Neuron (in vitro differentiated cells): ENCODE data around the gene LRPAP1.

Experiments used
- H2AFZ ChIP-seq: one replicate; pipeline ENCODE4 v1.6.1; 2013; ENCODE audit warnings: low read depth, mild to moderate bottlenecking, inconsistent platforms, low read length, moderate library complexity
- H3K27me3 ChIP-seq: one replicate; pipeline ENCODE4 v1.6.1; 2013; ENCODE audit warnings: low read length; ENCODE audit not compliant: insufficient read depth
- H3K36me3 ChIP-seq: one replicate; pipeline ENCODE4 v1.6.1; 2013; ENCODE audit warnings: low read length; ENCODE audit not compliant: insufficient read depth
- H3K4me1 ChIP-seq: one replicate; pipeline ENCODE4 v1.6.1; 2013; ENCODE audit warnings: low read length; ENCODE audit not compliant: insufficient read depth
- H3K4me3 ChIP-seq: 2 replicates; pipeline ENCODE4 v1.5.1; 2013; ENCODE audit warnings: mild to moderate bottlenecking, low read length, moderate library complexity
- H3K9me3 ChIP-seq: one replicate; pipeline ENCODE4 v1.6.1; 2013; ENCODE audit warnings: low read length

Gene LRPAP1

GRCh38 chr4:3476936-3477749 is 55.1 kb downstream of the LRPAP1 start:
- Histone ChIP-seq H3K27me3 (no peaks in the 10 kb centered on the region), H3K4me3 (no peak overlapping the region), H3K4me1 (peaks cover 29% of the 10 kb centered on the region), H3K9me3 (no peaks in the 10 kb centered on the region), H2AFZ (no peak overlapping the region), H3K36me3 (no peaks in the 10 kb centered on the region)

GRCh38 chr4:3476341-3476747 is 55.9 kb downstream of the LRPAP1 start:
- no peaks in the 10 kb centered on the region for H3K9me3 ChIP-seq
- H3K4me1 ChIP-seq: peaks cover 23% of the 10 kb centered on the region
- H2AFZ ChIP-seq: no peak overlapping the region
- H3K4me3 ChIP-seq: no peak overlapping the region
- H3K27me3 ChIP-seq: no peaks in the 10 kb centered on the region
- H3K36me3 ChIP-seq: no peaks in the 10 kb centered on the region

- peaks cover 2% of the 10 kb centered on the region for H3K27me3 ChIP-seq
- H3K36me3 ChIP-seq: no peaks in the 10 kb centered on the region
- H2AFZ ChIP-seq: no peak overlapping the region
- no peak overlapping the region for H3K4me3 ChIP-seq
- H3K4me1 ChIP-seq: peaks cover 17% of the 10 kb centered on the region
- peaks cover 2% of the 10 kb centered on the region for H3K9me3 ChIP-seq
Observed at GRCh38 chr4:3475713-3476260, 56.4 kb downstream of the LRPAP1 start.

- Histone ChIP-seq H3K36me3 (no peaks in the 10 kb centered on the region), H3K4me3 (no peak overlapping the region), H3K9me3 (peaks cover 2% of the 10 kb centered on the region), H3K27me3 (peaks cover 4% of the 10 kb centered on the region), H3K4me1 (peaks cover 18% of the 10 kb centered on the region), H2AFZ (no peak overlapping the region)
Observed at GRCh38 chr4:3475041-3475712, 57.0 kb downstream of the LRPAP1 start.

- no peak overlapping the region for H3K4me3 ChIP-seq
- peaks cover 2% of the 10 kb centered on the region for H3K9me3 ChIP-seq
- peaks cover 4% of the 10 kb centered on the region for H3K27me3 ChIP-seq
- no peaks in the 10 kb centered on the region for H3K36me3 ChIP-seq
- H3K4me1 ChIP-seq: peaks cover 25% of the 10 kb centered on the region
- H2AFZ ChIP-seq: no peak overlapping the region
Observed at GRCh38 chr4:3473996-3474765, 58.0 kb downstream of the LRPAP1 start.

- Histone ChIP-seq H3K4me3 (no peak overlapping the region), H3K36me3 (no peaks in the 10 kb centered on the region), H2AFZ (no peak overlapping the region), H3K4me1 (peaks cover 21% of the 10 kb centered on the region), H3K9me3 (peaks cover 2% of the 10 kb centered on the region), H3K27me3 (peaks cover 4% of the 10 kb centered on the region)
Observed at GRCh38 chr4:3473181-3473950, 58.9 kb downstream of the LRPAP1 start.

- Histone ChIP-seq H3K4me3 (no peak overlapping the region), H3K4me1 (peaks cover 14% of the 10 kb centered on the region), H2AFZ (no peak overlapping the region), H3K36me3 (no peaks in the 10 kb centered on the region), H3K9me3 (peaks cover 2% of the 10 kb centered on the region), H3K27me3 (peaks cover 4% of the 10 kb centered on the region)
Observed at GRCh38 chr4:3472411-3473141, 59.6 kb downstream of the LRPAP1 start.

GRCh38 chr4:3471886-3472285 is 60.3 kb downstream of the LRPAP1 start:
- Histone ChIP-seq H2AFZ (no peak overlapping the region), H3K27me3 (peaks cover 4% of the 10 kb centered on the region), H3K9me3 (peaks cover 2% of the 10 kb centered on the region), H3K36me3 (no peaks in the 10 kb centered on the region), H3K4me3 (no peak overlapping the region), H3K4me1 (peaks cover 10% of the 10 kb centered on the region)

- H2AFZ ChIP-seq: no peak overlapping the region
- H3K36me3 ChIP-seq: no peaks in the 10 kb centered on the region
- H3K4me1 ChIP-seq: peaks cover 10% of the 10 kb centered on the region
- H3K9me3 ChIP-seq: peaks cover 2% of the 10 kb centered on the region
- H3K4me3 ChIP-seq: no peak overlapping the region
- H3K27me3 ChIP-seq: peaks cover 4% of the 10 kb centered on the region
Observed at GRCh38 chr4:3471098-3471760, 61.0 kb downstream of the LRPAP1 start.

- Histone ChIP-seq H3K4me1 (peaks cover 10% of the 10 kb centered on the region), H2AFZ (no peak overlapping the region), H3K27me3 (peaks cover 5% of the 10 kb centered on the region), H3K36me3 (no peaks in the 10 kb centered on the region), H3K4me3 (no peak overlapping the region), H3K9me3 (peaks cover 2% of the 10 kb centered on the region)
Observed at GRCh38 chr4:3470244-3471097, 61.8 kb downstream of the LRPAP1 start.
